LoVo (cell line): ENCODE measurements around the gene RBMY1J.
"Not testable (repeated sequence)": the region's sequence is repeated elsewhere in the genome, so short reads cannot be mapped to it uniquely, and the experiment has no call there.

Source experiments
- DNase-seq: peaks from one replicate; pipeline ENCODE4 v3.0.0-alpha.2; 2016; ENCODE audit warnings: low spot score

Gene RBMY1J

DNA sequence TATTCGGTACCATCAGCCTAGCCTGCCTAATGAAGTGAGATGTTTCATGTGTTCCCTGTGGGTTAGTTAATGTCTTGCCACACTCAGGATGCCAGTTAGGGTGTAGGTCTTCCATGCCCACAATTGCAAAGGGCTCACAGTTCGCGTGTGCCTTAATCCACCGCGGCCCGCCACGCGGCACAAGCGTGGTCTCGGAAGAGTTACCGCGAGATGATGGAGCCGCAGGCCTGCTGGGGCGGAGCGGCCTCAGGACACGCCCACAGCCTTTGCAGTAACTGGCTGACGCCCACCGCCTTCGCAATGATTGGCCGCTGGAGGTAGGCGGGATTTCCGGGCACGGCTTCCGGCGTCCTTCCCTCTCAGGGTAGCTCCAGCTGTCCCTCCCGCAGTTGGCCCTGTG lies at the start of gene RBMY1J:
RBMY1J (plus strand) TSS at position 301 of the 400 bp plus-strand sequence. CDS start 2,038 bp downstream, outside the sequence.
- not testable (repeated sequence) for DNase-seq

DNA sequence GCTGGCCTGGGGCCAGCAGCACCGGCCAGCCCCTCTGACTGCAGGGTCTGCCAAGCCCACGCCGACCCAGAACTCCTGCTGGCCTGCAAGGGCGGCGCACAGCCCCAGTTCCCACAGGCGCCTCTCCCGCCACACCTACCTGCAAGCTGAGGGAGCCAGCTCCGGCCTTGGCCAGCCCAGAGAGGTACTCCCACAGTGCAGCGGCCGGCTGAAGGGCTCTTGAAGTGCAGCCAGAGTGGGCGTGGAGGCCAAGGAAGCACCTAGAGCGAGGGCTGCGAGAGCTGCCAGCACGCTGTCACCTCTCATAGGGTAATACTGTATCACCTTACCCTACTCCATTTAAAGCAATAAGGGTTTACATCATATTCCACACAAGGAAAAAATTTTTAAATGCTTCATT lies 35.8 kb upstream of the RBMY1J start:
- DNase-seq: no peak

DNA sequence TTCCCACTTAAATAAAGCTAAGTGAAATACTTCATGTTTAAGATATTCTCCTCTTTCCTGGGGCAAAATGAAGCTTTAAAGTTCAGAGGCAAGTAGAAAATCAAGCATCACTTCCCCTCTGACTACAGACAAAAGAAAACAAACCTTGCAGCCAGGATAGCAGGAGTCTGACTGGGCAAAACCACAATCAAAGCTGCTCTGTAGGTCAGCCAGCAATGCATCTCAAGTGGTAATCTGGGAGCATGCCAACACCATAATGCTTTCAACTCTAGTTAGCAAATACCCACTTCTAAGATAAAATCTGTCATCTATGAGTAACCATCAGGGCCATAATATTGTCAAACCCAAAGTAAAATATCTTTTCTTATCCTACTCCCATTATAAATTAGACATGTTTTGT lies 32.6 kb upstream of the RBMY1J start:
- DNase-seq: peak; percentile 37

DNA sequence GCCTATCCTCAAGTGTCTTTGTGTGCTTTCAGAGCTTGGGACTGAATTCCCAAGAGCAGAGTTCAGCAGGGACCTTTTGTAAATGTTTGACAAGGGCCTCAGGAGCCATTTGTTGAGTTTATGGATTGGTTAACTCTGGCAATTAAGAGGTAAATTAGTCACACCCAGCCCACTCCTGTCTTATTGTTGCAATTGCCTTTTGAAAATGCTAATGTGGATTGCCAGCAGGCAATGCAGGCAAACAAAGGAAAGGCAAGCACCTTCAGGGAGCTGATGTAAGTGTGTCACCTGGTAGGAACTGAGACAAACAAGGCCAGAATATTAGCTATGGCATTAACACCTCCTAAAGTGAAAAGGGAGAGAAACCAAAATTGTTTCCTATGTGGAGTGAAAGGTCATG lies 29.7 kb upstream of the RBMY1J start:
- DNase-seq: no peak

DNA sequence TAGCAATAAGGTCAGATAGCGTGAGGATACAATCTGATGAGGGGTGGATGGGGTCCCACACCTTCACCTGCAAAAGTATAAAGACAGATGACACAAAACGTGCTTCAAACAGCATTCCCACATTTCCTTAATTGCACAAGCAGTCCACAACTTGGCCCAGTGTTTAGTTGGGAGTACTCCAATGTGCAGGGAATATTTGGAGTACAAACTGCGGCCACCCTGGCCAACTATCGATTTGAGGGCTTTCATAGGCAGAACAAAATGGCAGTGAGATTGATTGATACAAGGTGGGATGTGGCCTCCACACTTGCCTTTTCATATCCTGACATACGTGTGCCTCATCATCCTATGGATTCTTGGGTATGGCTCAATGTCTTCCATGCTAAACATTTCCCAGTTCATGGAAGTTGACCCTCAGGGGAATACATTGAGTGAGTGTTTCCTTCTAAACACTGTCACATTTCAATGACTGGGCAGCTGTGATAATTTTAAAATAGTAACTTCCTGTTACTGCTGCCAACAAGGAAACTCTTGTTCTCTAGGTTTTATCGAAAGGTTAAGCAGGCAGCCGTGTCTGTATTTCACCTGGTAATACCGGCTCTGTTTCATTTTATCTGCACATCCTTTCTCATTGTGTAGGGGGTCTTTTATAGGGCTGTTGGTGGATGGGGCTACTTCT lies 41.6 kb downstream of the RBMY1J start:
- not testable (repeated sequence) for DNase-seq

DNA sequence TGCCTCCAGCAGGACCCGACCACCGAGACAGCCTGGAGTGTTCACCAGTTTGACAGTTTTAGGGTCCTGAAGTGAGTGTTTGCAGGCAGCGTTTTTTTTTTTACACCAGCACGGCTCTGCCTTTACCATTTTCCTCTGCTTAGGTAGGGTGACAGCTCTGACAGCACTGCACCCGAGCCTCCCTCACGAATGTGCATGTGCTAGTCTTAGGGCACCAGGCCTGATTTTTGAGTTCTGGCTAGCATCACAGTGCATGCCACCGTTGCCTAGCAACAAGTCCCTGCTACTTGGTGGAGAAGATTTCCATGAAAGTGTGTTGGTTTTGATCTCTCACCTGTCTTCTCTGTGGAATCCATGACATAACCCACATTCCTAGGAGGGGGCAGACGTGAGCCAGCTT lies 52.3 kb downstream of the RBMY1J start:
- DNase-seq: not testable (repeated sequence)

DNA sequence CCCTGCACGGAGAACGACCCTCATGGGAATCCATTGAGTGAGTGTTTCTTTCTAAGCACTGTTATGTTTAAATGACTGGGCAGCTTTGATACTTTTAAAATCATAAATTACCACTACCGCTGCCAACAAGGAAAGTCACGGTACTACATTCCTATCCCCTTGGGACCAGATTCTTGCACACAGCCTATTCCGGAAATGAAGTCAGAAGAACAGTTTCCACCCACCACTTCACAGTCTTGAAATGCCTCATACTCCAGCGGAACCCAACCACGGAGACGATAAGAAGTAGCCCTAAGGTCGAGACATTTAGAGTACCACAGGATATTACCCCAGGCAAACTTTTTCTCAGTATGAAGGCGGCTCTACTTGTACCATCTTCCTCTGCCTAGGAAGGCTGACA lies 58.8 kb downstream of the RBMY1J start:
- DNase-seq: not testable (repeated sequence)
